GM06990 (cell line): ENCODE data around the gene ITPR1.

Experiments used
- DNase-seq: peaks from one replicate; pipeline ENCODE4 v3.0.0-alpha.2; 2011; ENCODE audit not compliant: insufficient read length; ENCODE audit errors: extremely low read depth
- H3K27me3 ChIP-seq: replicated peaks from 2 replicates; pipeline ENCODE4 v1.6.0; 2011; ENCODE audit warnings: low read length; ENCODE audit not compliant: control insufficient read depth, insufficient read depth
- H3K36me3 ChIP-seq: 2 replicates; pipeline ENCODE4 v1.5.1; 2011; ENCODE audit warnings: low read length; ENCODE audit not compliant: control insufficient read depth, insufficient read depth
- H3K4me3 ChIP-seq: replicated peaks from 2 replicates; pipeline ENCODE4 v1.5.1; 2011; ENCODE audit warnings: low read depth, mild to moderate bottlenecking, control low read depth, low read length
- TF ChIP-seq, protein P1 (sequence below): IDR thresholded peaks from 2 replicates; pipeline ENCODE4 v1.5.1; 2011; ENCODE audit warnings: low read length, control low read depth, mild to moderate bottlenecking, inconsistent platforms; ENCODE audit not compliant: insufficient read depth, poor library complexity, severe bottlenecking

Gene ITPR1

GRCh38 chr3:4627651-4628375, 134.7 kb downstream of the ITPR1 start:
- DNase-seq, result no peak
- Histone ChIP-seq H3K36me3 (no peaks in the 10 kb centered on the region), H3K4me3 (no peak overlapping the region), H3K27me3 (no peaks in the 10 kb centered on the region)
- TF ChIP-seq, protein P1, sequence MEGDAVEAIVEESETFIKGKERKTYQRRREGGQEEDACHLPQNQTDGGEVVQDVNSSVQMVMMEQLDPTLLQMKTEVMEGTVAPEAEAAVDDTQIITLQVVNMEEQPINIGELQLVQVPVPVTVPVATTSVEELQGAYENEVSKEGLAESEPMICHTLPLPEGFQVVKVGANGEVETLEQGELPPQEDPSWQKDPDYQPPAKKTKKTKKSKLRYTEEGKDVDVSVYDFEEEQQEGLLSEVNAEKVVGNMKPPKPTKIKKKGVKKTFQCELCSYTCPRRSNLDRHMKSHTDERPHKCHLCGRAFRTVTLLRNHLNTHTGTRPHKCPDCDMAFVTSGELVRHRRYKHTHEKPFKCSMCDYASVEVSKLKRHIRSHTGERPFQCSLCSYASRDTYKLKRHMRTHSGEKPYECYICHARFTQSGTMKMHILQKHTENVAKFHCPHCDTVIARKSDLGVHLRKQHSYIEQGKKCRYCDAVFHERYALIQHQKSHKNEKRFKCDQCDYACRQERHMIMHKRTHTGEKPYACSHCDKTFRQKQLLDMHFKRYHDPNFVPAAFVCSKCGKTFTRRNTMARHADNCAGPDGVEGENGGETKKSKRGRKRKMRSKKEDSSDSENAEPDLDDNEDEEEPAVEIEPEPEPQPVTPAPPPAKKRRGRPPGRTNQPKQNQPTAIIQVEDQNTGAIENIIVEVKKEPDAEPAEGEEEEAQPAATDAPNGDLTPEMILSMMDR, result no peak

DNA sequence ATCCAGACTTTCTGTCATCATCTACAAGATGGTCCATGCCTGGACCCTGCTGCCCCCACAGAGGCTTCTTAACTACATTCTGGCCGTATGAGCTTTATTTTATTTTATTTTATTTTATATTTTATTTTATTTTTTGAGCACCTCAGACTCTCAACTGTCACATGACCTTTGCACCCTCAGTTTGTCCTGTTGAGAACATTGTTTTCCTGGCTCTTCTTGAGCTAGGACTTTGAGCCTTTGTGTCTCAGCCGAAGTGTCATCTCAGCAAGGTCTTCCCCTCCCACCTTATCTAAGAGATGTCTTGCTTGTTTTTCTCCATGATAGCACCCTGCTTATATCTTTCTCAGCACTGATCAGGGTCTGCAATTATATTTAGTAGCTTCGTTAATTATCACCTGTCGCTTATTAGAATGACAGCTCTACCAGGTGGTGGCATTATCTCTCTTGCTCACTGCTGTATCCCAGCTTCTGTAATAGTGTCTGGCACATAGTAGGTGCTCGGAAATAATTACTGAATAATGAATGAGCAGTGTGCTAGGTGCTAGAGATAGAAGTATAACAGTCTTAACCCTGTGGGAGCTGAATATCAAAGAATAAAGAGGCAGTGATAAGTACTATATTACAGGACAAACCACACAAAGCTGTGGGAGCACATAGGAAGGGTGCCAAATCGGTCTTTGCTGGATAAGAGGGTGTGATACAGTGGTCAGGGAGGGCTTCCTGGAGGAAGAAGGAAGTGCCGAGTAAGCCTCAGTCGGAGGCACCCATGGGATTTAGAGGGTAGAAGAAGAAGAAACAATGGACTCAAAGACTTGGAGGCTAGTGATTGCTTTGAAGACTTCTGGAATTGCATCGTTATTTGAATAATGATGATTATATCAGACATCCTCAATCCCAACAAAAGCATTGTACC, 136.2 kb downstream of the ITPR1 start:
- TF ChIP-seq, protein P1, result no peak
- no peaks in the 10 kb centered on the region for H3K27me3 ChIP-seq
- no peaks in the 10 kb centered on the region for H3K36me3 ChIP-seq
- no peak for DNase-seq
- H3K4me3 ChIP-seq, result no peak overlapping the region

DNA sequence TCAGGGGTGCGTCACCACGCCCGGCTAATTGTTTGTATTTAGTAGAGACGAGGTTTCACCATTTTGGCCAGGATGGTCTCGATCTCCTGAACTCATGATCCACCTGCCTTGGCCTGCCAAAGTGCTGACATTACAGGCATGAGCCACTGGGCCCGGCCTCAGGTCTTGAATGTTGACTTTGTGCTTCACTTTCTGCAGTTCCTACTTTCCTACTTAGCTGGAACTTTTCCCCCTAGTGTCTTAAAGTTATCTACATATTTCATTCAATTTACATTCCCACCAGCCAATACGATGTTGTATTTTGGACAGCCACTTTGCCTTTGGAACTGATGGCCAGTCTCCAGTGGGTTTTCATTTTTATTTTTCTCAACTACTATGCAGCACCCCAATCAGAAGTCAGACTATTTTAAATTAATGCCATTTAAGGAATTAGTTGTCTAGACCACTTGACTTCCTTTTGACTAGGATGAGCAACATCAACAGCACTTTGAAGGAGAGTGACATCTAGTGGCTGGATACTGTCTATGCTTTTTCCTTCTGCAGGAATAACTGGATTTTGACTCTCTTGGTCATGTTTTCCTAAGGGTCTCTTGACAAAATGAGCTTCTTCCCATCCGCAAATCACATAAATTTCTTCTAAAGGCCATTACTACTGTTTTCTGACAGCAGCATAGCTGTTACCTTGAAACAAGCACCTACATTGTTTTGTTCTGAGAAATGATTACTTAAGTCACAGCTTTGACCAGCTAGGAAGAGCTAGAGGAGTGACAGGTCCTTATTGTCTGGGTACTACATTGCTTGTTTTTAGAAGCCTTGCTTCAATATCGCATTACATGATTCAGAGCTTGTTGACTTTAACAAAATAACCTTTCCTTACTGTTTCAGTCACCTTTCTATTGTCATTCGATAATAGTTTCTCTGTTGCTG, 140.2 kb downstream of the ITPR1 start:
- TF ChIP-seq, protein P1, result peak; percentile 84
- no peak overlapping the region for H3K4me3 ChIP-seq
- DNase-seq, result peak; percentile 8
- no peaks in the 10 kb centered on the region for H3K36me3 ChIP-seq
- H3K27me3 ChIP-seq, result no peaks in the 10 kb centered on the region

DNA sequence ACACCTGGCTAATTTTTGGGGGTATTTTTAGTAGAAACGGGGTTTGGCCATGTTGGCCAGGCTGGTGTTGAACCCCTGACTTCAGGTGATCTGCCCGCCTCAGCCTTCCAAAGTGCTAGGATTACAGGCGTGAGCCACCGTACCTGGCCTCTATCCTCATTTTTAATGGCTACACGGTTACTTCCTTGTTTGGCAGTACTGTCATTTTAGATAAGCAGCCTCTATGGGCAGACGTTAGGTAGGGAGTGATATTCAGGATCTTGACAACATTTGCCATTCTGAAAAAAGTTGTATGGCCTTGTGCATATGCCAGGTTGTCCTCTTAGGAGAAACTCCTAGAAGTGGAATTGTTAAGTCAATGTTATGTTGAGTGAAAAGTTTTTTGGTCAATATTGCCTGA, 141.7 kb downstream of the ITPR1 start:
- TF ChIP-seq, protein P1, result no peak
- DNase-seq, result no peak

DNA sequence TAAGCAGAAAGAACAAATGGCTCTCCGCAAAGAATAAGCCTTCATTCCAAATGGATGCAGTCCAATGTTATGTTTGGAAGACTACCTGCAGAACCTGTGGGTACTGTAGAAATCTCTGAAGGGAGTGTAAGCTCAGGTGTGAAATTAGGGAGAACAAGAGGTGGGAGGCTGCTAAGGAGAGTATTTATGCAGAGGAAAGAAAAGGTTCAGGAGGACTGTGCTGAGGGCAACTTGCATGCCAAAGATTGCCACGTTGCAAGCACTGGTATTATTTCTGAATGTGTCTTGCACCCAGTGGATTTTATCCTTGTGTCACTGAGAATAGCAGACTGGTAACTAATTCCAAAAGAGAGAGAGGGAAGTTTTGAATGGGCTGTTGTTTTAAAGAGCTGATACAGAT, 144.1 kb downstream of the ITPR1 start:
- no peak for DNase-seq
- TF ChIP-seq, protein P1, result no peak
- no peaks in the 10 kb centered on the region for H3K36me3 ChIP-seq
- no peak overlapping the region for H3K4me3 ChIP-seq
- H3K27me3 ChIP-seq, result no peaks in the 10 kb centered on the region

More for the DNA sequence above, 141.7 kb downstream of the ITPR1 start:
- Histone ChIP-seq H3K36me3 (no peaks in the 10 kb centered on the region), H3K27me3 (no peaks in the 10 kb centered on the region), H3K4me3 (no peak overlapping the region)
